RCC 7860 (cell line): ENCODE measurements around the gene ITGB3.
A peak's percentile ranks its signal among the peaks of the same experiment; 100 is the strongest.

Source experiments
- DNase-seq: peaks from one replicate; pipeline ENCODE4 v3.0.0-alpha.2; 2015; ENCODE audit warnings: low spot score
- FAIRE-seq: peaks from 2 replicates; lab custom pipeline; 2012; peaks lifted over from hg19 to GRCh38; lab: Jason Lieb, UNC

Gene ITGB3

GRCh38 chr17:47295037-47295873 lies 41.6 kb downstream of the ITGB3 start:
- FAIRE-seq = no peak
- no peak for DNase-seq

- FAIRE-seq (no peak), DNase-seq (no peak)
These were observed 42.2 kb downstream of the ITGB3 start for GRCh38 chr17:47295874-47296255.

GRCh38 chr17:47297661-47298400 lies 44.2 kb downstream of the ITGB3 start:
- DNase-seq = no peak
- no peak for FAIRE-seq

- FAIRE-seq (no peak), DNase-seq (no peak)
These were observed 45.1 kb downstream of the ITGB3 start for GRCh38 chr17:47298712-47299111.

GRCh38 chr17:47299239-47299910 lies 45.7 kb downstream of the ITGB3 start:
- no peak for DNase-seq
- no peak for FAIRE-seq

GRCh38 chr17:47300718-47301117 lies 47.1 kb downstream of the ITGB3 start:
- DNase-seq (no peak), FAIRE-seq (no peak)

GRCh38 chr17:47301161-47301560 lies 47.5 kb downstream of the ITGB3 start:
- DNase-seq (no peak), FAIRE-seq (no peak)

GRCh38 chr17:47301831-47302230 lies 48.2 kb downstream of the ITGB3 start:
- FAIRE-seq (no peak), DNase-seq (no peak)

- no peak for DNase-seq
- no peak for FAIRE-seq
These were observed 50.6 kb downstream of the ITGB3 start for GRCh38 chr17:47304186-47304585.

- DNase-seq = peak; percentile 97
- FAIRE-seq = peak; percentile 95
These were observed 51.8 kb downstream of the ITGB3 start for GRCh38 chr17:47305302-47305923.

- no peak for FAIRE-seq
- no peak for DNase-seq
These were observed 56.6 kb downstream of the ITGB3 start for GRCh38 chr17:47310186-47310733.

- DNase-seq = no peak
- FAIRE-seq = no peak
These were observed 57.8 kb downstream of the ITGB3 start for GRCh38 chr17:47311420-47311819.

GRCh38 chr17:47315451-47316266 lies 62.0 kb downstream of the ITGB3 start:
- DNase-seq = peak; percentile 90
- peak; percentile 88 for FAIRE-seq

- no peak for DNase-seq
These were observed 62.7 kb downstream of the ITGB3 start for GRCh38 chr17:47316311-47316710.

GRCh38 chr17:47317119-47317518 lies 63.5 kb downstream of the ITGB3 start:
- FAIRE-seq (no peak), DNase-seq (no peak)

More at GRCh38 chr17:47316311-47316710, 62.7 kb downstream of the ITGB3 start:
- FAIRE-seq = no peak

- FAIRE-seq = no peak
These were observed 64.7 kb downstream of the ITGB3 start for GRCh38 chr17:47318197-47318918.

GRCh38 chr17:47320879-47321502 lies 67.4 kb downstream of the ITGB3 start:
- FAIRE-seq = no peak

More at GRCh38 chr17:47318197-47318918, 64.7 kb downstream of the ITGB3 start:
- DNase-seq = no peak

GRCh38 chr17:47323382-47324223 lies 70.0 kb downstream of the ITGB3 start, which contains the start of gene EFCAB13:
TSS of gene EFCAB13 (plus strand) at chr17:47323955. CDS start at chr17:47328354, 4,399 bp downstream.
- no peak for FAIRE-seq

More at GRCh38 chr17:47320879-47321502, 67.4 kb downstream of the ITGB3 start:
- no peak for DNase-seq

More at GRCh38 chr17:47323382-47324223, 70.0 kb downstream of the ITGB3 start, which contains the start of gene EFCAB13:
- peak; percentile 84 for DNase-seq
